HG03039 (cell line): ENCODE data around the gene POU5F1.

ENCODE experiments used
- ATAC-seq: cut with Tn5 transposase; IDR thresholded peaks from one replicate; pipeline ENCODE4 v1.9.1; 2021; ENCODE audit warnings: mild to moderate bottlenecking, moderate library complexity; ENCODE audit not compliant: unreplicated experiment

The POU5F1 gene

DNA sequence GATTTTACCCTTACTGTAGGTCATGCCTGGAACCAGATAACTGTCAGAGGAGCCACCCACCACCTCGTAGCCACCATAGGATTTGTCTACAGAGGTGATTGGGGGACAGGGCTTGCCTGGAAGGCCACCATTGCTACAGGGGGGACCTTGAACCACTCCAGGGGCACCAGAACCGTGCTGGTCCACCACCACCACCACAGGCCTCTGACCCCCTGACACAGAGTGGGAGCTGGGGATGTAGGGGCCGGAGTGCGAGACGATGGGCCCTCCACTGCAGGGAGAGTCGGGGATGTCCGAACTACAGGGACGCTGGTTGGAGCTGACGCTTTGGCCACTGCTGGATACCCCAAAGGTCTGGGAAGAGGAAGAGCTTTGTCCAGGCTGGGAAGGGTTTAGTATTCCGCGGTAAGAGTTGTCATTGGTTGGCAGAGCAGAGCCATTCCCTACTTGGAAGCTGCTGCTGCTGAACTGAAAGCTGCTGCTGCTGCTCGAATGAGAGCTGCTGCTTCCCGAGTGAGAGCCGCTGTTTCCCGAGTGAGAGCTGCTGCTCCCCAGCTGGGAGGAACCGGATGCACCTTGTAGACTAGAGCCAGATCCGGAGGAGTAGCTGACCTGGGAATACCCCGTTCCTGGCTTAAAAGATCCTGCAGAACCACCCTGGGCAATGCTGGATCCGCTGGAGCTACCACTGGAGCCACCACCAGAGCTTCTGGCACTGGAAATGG is 53.7 kb downstream of the POU5F1 start:
- ATAC-seq = no peak

DNA sequence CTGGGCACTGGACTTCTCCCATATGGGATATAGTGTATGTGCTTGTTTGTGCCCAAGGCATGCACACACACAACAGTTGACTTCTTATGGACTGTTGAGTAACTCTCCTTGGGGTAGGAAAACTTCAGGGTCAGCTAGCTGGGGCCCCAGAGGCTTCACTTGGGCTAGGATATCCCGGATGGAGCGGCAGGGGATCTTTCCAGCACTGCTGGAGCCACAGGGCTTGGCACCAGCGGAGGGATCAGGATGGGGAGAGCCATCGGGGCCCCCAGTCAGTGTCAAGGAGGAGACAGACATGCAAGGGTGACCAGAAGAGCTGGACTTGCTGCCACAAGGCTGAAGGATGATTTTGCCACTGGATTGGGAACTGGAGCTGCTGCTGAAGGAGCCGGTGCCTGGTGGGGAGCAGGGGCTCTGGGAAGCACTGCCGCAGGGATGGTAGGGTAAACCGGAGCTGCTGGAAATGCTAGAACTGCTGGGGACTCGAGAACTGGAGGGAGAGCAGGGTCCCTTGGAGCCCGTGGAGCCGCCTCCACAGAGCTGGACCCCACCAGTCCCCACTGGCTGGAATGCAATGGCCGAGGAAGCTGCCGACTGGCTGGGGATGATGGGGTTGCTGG is 54.4 kb downstream of the POU5F1 start:
- no peak for ATAC-seq

DNA sequence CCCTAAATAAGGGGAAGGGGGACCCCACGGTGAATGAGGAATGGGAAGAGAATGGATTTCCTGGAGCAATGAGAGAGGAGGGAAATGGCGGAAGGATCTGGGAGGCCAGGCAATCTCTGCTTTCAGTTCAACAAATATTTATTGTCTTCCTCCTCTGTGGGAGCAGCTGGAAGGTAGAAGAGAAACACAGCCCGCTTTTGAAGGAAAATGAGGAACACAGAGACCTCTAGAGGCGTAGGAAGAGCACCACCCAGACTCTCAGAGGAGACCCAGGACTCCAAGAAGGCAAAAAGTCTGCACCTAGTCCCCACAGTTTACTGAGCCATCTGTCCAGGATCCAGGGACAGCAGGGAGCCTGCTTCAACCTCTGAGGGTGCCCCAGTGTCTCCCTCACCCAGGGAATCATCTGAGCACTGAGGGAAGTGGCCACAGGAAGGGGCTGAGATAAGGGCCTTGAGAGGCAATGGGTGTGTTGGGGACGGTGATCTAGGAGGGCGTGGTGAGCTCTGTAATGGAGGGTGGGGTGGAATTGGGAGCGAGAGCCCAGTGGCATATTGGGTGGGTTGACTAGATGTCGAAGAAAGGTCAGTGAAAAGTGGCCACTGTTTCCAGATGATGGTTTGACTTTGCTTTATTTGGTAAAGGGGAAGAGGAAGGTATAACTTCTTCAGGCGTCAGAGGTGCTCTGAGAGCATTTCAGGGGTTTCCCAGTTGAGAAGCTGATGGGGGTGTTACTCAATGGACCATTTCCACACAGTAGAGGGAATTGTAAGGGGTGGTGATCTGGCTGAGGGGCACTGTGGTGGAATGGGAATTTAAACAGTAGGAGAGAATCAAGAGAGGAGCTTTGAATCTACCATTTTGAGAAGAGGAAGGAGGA is 55.3 kb downstream of the POU5F1 start:
- no peak for ATAC-seq

DNA sequence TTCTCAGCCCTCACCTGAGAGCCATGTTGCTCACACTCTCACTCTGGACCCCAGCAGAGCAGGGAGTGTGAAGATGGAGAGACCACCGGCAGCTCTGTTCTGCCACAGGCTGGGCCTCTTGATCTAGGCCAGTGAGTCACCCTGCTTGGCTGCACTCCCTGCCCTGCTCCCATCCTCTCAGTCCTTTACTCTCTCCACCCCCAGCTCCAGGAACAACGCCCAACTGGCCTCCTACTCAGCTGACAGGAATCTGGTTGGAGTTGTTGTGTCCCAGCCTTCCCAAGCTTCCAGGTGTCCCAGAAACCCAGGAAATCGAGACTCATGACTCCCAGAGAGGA is 56.0 kb downstream of the POU5F1 start, which contains the start of gene PSORS1C1:
PSORS1C1 (plus strand) TSS at position 260 of the 338 bp plus-strand sequence. CDS start 14,833 bp downstream, outside the sequence.
- ATAC-seq = no peak
